H7 (cell line): ENCODE results near the gene CDC123. TPM values are rescaled to one million over a fixed set of nuclear protein-coding genes. Genes with fewer than 3 reads are reported as not detected.
"Not testable (repeated sequence)": the region's sequence is repeated elsewhere in the genome, so short reads cannot be mapped to it uniquely, and the experiment has no call there.

Source experiments
- DNase-seq: peaks from one replicate; pipeline ENCODE4 v3.0.0; 2012
- H3K27me3 ChIP-seq: 2 replicates; pipeline ENCODE4 v1.6.0; 2011; ENCODE audit warnings: mild to moderate bottlenecking, low read length; ENCODE audit not compliant: control insufficient read depth, insufficient read depth
- H3K36me3 ChIP-seq: replicated peaks from 2 replicates; pipeline ENCODE4 v1.5.1; 2011; ENCODE audit warnings: low read length; ENCODE audit not compliant: control insufficient read depth, insufficient read depth
- H3K4me3 ChIP-seq: 2 replicates; pipeline ENCODE4 v1.5.1; 2011; ENCODE audit warnings: low read depth, mild to moderate bottlenecking, control low read depth, low read length, moderate library complexity; ENCODE audit not compliant: insufficient read depth
- total RNA-seq: library from RNA; depleted of rRNA; stranded (reverse); fragments of >200 nt; shearing (Covaris generic); gene quantifications from 2 replicates; pipeline ENCODE4 v1.2.3, GENCODE V29; 2014

The CDC123 gene
- total RNA-seq, 1 experiment from 2014 or later = 231 TPM

DNA sequence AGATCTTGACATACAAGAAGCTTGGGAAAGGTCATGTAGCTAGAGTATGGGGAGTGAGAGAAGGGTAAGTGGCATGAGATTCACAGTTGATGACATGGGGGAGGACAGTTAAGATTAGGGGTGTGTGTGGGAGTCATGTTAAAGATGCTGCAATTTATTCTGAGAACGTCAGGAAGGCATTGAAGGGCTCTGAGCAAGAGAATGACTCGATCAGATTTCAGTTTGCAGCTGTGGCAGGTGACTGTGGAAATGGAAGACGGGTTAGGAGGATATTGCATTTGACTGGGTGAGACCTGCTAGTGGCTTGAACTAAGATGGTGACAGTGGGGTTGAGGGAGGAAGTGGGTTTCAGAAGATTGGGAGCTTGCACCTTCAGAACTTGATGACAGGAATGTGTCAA is 5.6 kb downstream of the CDC123 start:
- DNase-seq = no peak
- peaks cover 9% of the 10 kb centered on the region for H3K36me3 ChIP-seq
- H3K4me3 ChIP-seq = no peak overlapping the region
- H3K27me3 ChIP-seq = no peaks in the 10 kb centered on the region

DNA sequence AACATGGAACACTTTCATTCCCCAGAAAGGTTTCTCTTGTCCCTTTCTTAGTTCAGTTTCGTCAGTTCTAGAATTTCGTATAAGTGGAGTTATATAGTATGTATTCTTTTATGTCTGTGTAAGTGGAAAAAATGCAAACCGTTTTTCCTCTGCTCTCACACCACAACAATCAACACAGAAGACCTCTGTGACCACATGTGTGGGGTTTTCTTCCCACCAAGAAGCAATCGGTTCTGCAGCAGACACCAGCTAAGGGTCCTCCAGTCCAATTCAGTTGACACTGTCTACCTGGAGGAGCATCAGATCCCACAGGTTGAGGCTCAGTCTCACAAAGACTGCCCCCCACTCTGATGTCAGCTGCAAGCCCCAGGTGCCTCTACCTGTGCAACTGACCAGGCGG is 6.2 kb downstream of the CDC123 start:
- H3K27me3 ChIP-seq = no peaks in the 10 kb centered on the region
- H3K36me3 ChIP-seq = peaks cover 9% of the 10 kb centered on the region
- no peak for DNase-seq
- H3K4me3 ChIP-seq = no peak overlapping the region

DNA sequence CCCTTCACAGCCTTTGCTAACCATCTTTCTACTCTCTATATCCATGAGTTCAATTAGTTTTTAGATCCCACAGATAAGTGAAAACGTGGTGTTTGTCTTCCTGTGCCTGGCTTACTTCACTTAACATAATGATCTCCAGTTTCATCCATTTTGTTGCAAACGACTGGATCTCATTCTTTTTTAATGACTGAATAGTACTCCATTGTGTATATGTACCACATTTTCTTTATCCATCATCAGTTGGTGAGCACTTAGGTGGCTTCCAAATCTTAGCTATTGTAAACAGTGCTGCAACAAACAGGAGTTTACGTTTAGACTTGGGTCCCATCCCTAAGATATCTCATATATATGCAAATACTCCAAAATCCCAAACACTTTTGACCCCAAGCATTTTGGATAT is 9.1 kb downstream of the CDC123 start:
- H3K27me3 ChIP-seq = no peaks in the 10 kb centered on the region
- no peak for DNase-seq
- H3K36me3 ChIP-seq = peaks cover 17% of the 10 kb centered on the region
- H3K4me3 ChIP-seq = no peak overlapping the region

DNA sequence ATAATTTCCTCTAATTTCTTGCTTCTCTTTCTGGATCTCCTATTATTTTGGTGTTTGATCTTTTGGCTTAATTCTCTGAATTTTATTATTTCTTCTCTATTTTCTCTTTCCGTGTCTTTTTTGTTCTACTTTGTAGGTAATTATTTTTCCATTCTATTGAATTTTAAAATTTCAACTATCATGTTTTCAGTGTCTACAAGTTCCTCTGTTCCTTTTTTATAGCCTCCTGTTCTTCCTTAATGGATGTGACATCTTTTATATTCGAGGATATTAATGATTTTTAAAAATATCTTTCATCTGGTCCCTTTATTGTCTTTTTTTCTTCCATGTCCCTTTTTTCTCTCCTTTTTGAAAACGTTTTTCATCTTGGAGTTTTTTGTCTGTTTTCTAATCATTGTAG is 11.1 kb downstream of the CDC123 start:
- Histone ChIP-seq H3K36me3 (peaks cover 18% of the 10 kb centered on the region), H3K4me3 (no peak overlapping the region), H3K27me3 (no peaks in the 10 kb centered on the region)
- DNase-seq = no peak

DNA sequence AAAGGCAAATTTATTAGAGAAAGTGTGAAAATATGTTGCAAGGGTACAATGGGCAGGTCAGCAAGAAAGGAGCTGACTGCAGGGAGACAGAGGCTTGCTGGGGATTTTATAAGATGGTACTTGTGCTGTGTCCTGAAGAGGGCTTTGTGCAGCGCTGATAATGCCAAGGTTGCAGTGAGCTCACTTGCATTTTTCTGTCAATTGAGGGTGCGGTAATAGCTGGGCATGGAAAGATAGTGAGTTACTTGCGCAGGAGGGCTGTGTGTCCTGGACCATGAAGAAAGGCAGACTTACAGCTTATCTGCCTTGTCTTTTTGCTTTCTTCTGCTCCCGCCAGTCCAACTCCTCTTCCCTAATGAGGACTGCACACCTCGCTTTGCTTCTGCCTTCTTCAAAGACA is 12.5 kb downstream of the CDC123 start:
- Histone ChIP-seq H3K27me3 (no peaks in the 10 kb centered on the region), H3K36me3 (peaks cover 17% of the 10 kb centered on the region), H3K4me3 (no peak overlapping the region)
- no peak for DNase-seq

DNA sequence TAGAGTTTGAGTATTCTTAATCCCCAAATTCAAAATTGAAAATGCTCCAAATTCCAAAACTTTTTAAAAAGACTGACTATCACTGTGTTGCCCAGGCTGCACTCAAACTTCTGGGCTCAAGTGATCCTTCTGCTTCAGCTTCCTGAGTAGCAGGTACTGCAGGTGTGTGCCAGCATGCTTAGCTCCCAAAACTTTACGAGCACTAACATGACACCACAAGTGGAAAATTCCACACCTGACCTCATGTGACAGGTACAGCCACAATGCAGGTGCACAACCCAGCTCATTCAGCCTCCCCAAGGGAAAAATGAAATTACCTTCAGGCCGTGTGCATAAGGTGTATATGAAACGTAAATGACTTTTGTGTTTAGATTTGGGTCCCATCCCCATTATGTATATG is 16.5 kb downstream of the CDC123 start:
- DNase-seq = no peak
- Histone ChIP-seq H3K27me3 (no peaks in the 10 kb centered on the region), H3K36me3 (peaks cover 16% of the 10 kb centered on the region), H3K4me3 (no peak overlapping the region)

DNA sequence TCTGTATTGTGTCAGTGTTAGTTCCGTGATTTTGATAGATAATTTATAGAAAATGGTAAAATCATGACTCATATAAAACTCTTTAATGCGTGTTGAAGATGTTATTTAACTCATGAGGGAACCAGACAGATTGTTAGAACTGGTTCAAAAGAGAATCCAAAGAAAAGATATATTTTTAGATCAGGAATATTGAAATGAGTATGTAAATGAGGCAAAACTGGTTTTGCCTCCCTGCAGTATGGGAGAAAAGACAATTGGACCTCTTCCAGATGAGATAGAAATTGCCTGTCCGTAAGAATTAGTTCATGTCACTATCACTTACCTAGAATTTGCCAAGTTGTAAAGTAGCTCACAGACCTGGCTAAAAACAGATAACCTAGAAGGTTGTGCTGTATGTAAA is 17.6 kb downstream of the CDC123 start:
- Histone ChIP-seq H3K36me3 (peaks cover 13% of the 10 kb centered on the region), H3K4me3 (no peak overlapping the region), H3K27me3 (no peaks in the 10 kb centered on the region)
- DNase-seq = no peak

DNA sequence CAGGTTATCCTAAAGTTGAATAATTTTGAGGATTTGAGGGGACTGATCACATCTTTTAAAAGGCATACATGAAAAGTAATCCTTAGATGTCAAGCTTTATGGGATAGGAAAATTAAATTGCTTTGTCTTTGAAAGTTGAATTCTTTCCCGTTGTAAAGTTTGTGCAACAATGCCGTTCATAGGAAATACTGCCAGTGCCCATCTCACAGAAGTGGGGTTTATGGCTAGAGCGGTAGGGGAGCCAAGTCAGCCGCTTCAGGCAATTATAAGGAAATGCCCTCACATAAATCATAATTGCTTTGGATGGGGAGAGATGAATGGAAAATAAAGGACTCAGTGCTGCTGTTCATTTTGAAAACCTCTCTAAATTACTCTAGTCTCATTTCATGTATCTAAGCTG is 18.1 kb downstream of the CDC123 start:
- Histone ChIP-seq H3K4me3 (no peak overlapping the region), H3K36me3 (peaks cover 16% of the 10 kb centered on the region), H3K27me3 (no peaks in the 10 kb centered on the region)
- no peak for DNase-seq

DNA sequence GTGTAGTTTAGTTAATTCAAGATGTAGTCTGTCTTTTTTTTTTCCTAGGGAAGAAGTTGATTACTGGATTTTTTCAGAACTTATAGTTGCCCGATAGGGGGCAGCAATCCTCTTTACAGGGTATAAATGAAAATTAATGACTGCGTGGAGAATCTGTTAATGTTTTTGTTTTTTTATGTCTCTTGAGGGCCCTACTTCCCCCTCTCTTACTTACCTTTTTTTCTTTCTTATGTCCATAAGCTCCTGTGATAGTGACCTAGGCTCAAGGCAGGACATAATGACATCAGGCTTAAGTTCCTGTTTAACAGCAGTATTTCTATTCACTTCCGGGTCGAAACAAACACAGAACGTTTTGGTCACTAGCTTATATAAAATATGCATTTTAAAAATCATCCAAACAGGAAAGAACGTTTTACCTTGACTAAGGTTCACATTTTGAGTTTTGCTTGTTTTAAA is 18.8 kb downstream of the CDC123 start:
- peak; percentile 40 for DNase-seq
- Histone ChIP-seq H3K36me3 (peaks cover 14% of the 10 kb centered on the region), H3K27me3 (no peaks in the 10 kb centered on the region), H3K4me3 (no peak overlapping the region)

DNA sequence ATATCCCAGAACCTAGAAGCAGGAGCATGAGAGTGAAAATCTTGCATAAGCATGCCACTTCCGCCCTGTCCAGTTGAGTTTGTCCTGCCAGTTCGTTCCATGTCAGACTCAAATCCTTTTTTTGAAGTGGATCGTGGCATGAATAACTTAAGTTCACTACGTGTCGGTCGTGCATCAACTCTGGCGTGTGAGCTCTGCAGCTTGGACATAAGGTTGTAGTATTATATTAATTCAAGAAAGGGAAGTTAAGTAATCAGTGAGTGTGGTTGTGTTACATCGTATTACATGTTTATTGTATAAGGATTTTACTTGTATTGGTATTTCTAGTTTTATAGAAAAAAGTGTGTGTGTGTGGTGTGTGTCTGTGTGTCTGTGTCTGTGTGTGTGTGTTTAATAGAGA is 23.0 kb downstream of the CDC123 start:
- Histone ChIP-seq H3K36me3 (peaks cover 14% of the 10 kb centered on the region), H3K4me3 (no peak overlapping the region)
- DNase-seq = no peak

DNA sequence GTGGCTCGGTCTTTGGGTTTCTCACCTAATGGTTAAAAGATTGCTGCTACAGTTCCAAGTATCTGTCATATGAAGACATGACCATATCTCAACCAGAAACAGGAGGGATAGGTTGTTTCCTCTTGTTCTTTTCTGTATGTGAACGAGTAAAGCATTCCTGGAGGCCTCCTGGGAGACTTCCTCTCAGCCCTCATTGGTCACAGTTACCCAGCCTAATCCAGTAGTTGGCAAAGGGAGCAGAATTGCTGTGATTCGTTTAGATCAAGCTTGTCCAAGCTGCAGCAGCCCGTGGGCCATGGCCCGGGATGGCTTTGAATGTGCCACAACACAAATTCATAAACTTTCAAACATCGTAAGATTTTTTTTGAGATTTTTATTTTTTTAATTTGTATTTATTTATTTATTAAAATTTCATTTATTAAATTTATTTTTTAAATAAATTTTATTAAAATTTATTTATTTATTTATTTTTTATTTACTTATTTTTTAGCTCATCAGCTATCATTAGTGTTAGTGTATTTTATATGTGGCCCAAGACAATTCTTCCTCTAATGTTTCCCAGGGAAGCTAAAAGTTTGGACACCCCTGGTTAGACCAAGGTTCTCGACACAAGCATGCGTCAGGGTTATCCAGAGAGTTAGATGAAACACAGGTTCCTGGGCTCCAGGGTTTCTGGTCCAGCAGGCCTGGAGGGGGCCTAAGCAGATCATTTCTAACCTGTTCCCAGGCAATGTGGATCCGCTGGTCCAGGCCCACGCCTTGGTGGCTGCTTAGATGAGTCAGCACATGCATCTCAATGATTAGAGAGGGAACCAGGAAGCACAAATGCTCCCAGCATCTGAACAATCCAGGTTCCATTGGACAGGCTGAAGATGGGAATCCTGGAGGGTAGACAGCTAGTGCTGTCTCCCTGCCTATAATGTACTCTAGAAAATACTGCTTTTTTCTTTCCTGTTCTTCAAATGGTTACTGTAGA is 25.6 kb downstream of the CDC123 start:
- no peak for DNase-seq
- H3K4me3 ChIP-seq = no peak overlapping the region
- H3K27me3 ChIP-seq = no peaks in the 10 kb centered on the region
- peaks cover 17% of the 10 kb centered on the region for H3K36me3 ChIP-seq

More for the DNA sequence above, 23.0 kb downstream of the CDC123 start:
- H3K27me3 ChIP-seq = no peaks in the 10 kb centered on the region

DNA sequence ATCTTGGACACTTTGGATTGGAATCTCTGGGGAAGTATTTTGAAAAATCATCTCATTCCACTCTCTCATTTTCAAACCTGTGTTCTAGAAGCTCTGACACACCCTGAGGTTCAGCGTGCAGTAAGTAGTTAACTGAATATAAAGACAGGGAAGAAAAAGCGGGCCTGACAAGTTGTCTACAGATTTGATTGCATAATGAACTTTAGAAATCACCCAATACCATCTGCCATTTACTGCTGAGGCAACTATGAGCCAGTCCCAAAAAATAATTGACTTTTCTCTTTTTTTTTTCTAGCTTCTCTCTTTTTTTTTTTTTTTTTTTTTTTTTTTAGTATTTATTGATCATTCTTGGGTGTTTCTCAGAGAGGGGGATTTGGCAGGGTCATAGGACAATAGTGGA is 29.5 kb downstream of the CDC123 start:
- no peak for DNase-seq
- H3K4me3 ChIP-seq = no peak overlapping the region
- peaks cover 7% of the 10 kb centered on the region for H3K36me3 ChIP-seq
- no peaks in the 10 kb centered on the region for H3K27me3 ChIP-seq

DNA sequence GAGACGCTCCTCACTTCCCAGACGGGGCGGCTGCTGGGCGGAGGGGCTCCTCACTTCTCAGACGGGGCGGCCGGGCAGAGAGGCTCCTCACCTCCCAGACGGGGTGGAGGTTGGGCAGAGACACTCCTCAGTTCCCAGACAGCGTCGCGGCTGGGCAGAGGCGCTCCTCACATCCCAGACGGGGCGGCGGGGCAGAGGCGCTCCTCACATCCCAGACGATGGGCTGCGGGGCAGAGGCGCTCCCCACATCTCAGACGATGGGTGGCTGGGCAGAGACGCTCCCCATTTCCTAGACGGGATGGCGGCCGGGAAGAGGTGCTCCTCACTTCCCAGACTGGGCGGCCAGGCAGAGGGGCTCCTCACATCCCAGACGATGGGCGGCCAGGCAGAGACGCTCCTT is 30.4 kb downstream of the CDC123 start:
- not testable (repeated sequence) for H3K4me3 ChIP-seq, H3K36me3 ChIP-seq, DNase-seq, H3K27me3 ChIP-seq

DNA sequence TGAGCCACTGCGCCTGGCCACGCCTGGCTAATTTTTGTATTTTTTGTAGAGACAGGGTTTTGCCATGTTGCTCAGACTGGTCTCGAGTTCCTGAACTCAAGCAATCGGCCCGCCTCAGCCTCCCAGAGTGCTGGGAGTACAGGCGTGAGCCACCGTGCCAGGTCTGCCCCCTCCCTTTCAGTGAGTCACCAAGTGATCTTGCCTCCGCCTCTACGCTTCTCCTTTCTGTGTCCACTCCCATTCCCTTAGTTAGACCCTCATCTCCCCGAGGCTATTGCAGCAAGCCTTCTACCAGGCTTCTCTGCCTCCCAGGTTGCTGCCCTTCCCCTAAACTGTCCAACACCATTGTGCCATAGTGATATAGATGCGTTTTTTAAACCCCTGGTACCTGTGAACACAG is 32.9 kb downstream of the CDC123 start:
- no peak overlapping the region for H3K4me3 ChIP-seq
- no peaks in the 10 kb centered on the region for H3K27me3 ChIP-seq
- DNase-seq = no peak
- H3K36me3 ChIP-seq = peaks cover 3% of the 10 kb centered on the region

DNA sequence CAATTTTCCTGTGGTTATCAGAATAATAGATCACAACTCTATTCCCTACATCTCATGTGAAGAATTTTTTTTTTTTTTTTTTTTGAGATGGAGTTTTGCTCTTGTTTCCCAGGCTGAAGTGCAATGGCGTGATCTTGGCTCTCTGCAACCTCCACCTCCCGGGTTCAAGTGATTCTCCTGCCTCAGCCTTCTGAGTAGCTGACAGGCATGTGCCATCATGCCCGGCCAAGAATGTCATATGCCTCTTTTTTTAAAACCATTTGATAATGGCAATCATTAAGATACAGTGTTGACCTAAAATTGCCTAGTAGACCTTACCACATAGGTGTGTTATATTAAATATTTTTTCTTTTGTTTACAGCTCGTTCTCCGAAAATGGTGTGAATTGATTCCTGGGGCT is 38.7 kb downstream of the CDC123 start:
- not testable (repeated sequence) for DNase-seq, H3K36me3 ChIP-seq, H3K27me3 ChIP-seq, H3K4me3 ChIP-seq
